ENCODE results near the gene CABLES1. TPM values are rescaled to one million over a fixed set of nuclear protein-coding genes. Genes with fewer than 3 reads are reported as not detected.
A peak's percentile ranks its signal among the peaks of the same experiment; 100 is the strongest.

CABLES1 gene
- total RNA-seq, 1 donor from 2014 or later = 50.9 TPM

- no peak for DNase-seq (ENCODE audit: extremely low spot score, unreplicated experiment)
- peaks cover 19% of the 10 kb centered on the region for H3K36me3 Mint-ChIP-seq (ENCODE audit: unreplicated experiment)
- H3K27ac Mint-ChIP-seq (ENCODE audit: unreplicated experiment) = peak overlapping the region; percentile 34
- peaks cover 72% of the 10 kb centered on the region for H3K4me1 Mint-ChIP-seq (ENCODE audit: unreplicated experiment)
- H3K4me3 Mint-ChIP-seq (ENCODE audit: unreplicated experiment) = no peak overlapping the region
- H3K27me3 Mint-ChIP-seq (ENCODE audit: unreplicated experiment) = no peaks in the 10 kb centered on the region
- no peak for TF ChIP-seq CTCF (IDR thresholded peaks at IDR 0.05)
- no peaks in the 10 kb centered on the region for H3K9me3 Mint-ChIP-seq (ENCODE audit: unreplicated experiment)
Measured at GRCh38 chr18:23232331-23232730, 97.0 kb downstream of the CABLES1 start.

DNA sequence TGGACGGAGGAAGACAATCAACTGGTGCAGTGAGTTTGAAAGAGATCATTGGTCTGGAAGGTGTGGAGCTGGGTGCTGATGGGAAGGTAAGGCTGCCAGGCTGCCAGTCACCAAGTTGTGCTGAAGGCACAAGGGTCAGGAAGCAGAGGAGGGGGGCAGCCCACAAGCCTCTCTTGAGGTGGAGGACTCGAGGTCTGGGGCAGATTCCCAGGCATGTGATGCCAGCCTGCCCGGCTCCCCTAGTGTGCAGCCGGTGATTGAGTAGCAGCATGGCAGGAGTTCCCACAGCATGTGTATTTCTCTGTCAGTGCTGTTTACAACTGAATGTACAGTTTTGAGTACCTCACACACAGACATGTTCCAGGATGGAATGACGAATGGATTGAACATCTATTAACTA is 99.3 kb downstream of the CABLES1 start:
- Mint-ChIP-seq H3K36me3 (ENCODE audit: unreplicated experiment) (peaks cover 21% of the 10 kb centered on the region), H3K4me3 (ENCODE audit: unreplicated experiment) (no peak overlapping the region), H3K9me3 (ENCODE audit: unreplicated experiment) (no peaks in the 10 kb centered on the region), H3K4me1 (ENCODE audit: unreplicated experiment) (peaks cover 72% of the 10 kb centered on the region), H3K27me3 (ENCODE audit: unreplicated experiment) (no peaks in the 10 kb centered on the region), H3K27ac (ENCODE audit: unreplicated experiment) (no peak overlapping the region)
- no peak for DNase-seq (ENCODE audit: extremely low spot score, unreplicated experiment)
- TF ChIP-seq CTCF (IDR thresholded peaks at IDR 0.05) = no peak

DNA sequence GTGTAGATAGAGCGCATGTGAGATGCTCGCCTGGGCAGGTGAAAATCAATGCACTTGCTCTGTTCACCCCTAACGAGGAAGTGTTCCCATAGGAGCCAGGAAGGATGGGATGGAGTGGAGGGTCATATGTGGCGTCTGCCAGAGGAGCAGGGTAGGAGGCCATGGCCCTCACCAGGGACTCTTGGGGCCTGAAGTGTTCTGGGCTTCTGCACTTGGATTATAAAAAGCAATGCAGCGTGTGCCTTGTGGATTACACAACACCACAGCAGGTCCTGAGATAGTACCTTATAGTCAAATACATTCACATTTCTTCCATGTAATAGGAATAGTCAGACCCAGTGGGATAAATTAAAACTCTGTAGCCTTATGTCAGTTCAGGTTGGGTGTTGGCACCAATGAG is 100.1 kb downstream of the CABLES1 start:
- H3K36me3 Mint-ChIP-seq (ENCODE audit: unreplicated experiment) = peaks cover 21% of the 10 kb centered on the region
- no peaks in the 10 kb centered on the region for H3K27me3 Mint-ChIP-seq (ENCODE audit: unreplicated experiment)
- no peaks in the 10 kb centered on the region for H3K9me3 Mint-ChIP-seq (ENCODE audit: unreplicated experiment)
- no peak overlapping the region for H3K27ac Mint-ChIP-seq (ENCODE audit: unreplicated experiment)
- peaks cover 73% of the 10 kb centered on the region for H3K4me1 Mint-ChIP-seq (ENCODE audit: unreplicated experiment)
- no peak for TF ChIP-seq CTCF (IDR thresholded peaks at IDR 0.05)
- H3K4me3 Mint-ChIP-seq (ENCODE audit: unreplicated experiment) = no peak overlapping the region
- no peak for DNase-seq (ENCODE audit: extremely low spot score, unreplicated experiment)

DNA sequence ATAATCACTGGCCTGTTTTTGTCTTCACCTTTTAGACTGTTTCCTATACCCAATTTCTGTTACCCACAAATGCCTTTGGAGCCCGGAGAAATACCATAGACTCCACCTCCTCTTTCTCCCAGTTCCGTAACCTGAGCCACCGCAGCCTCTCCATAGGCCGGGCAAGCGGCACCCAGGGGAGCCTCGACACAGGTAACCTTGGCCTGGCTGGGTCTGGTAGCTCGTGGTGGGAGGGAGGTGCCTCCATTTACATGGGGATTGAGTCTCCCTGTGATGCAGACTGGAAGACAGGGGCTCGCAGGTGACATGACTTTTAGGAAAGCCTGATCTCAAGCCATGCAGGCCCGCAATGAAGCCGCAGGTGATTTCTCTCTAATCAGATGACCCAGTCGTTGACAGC is 100.6 kb downstream of the CABLES1 start:
- Mint-ChIP-seq H3K9me3 (ENCODE audit: unreplicated experiment) (no peaks in the 10 kb centered on the region), H3K27me3 (ENCODE audit: unreplicated experiment) (no peaks in the 10 kb centered on the region), H3K27ac (ENCODE audit: unreplicated experiment) (no peak overlapping the region), H3K4me3 (ENCODE audit: unreplicated experiment) (no peak overlapping the region), H3K36me3 (ENCODE audit: unreplicated experiment) (peaks cover 21% of the 10 kb centered on the region), H3K4me1 (ENCODE audit: unreplicated experiment) (peaks cover 74% of the 10 kb centered on the region)
- TF ChIP-seq CTCF (IDR thresholded peaks at IDR 0.05) = no peak
- DNase-seq (ENCODE audit: extremely low spot score, unreplicated experiment) = no peak

- no peak overlapping the region for H3K4me3 Mint-ChIP-seq (ENCODE audit: unreplicated experiment)
- TF ChIP-seq CTCF (IDR thresholded peaks at IDR 0.05) = no peak
- H3K27ac Mint-ChIP-seq (ENCODE audit: unreplicated experiment) = peak overlapping the region; percentile 10
- peaks cover 23% of the 10 kb centered on the region for H3K36me3 Mint-ChIP-seq (ENCODE audit: unreplicated experiment)
- H3K9me3 Mint-ChIP-seq (ENCODE audit: unreplicated experiment) = no peaks in the 10 kb centered on the region
- no peak for DNase-seq (ENCODE audit: extremely low spot score, unreplicated experiment)
- peaks cover 66% of the 10 kb centered on the region for H3K4me1 Mint-ChIP-seq (ENCODE audit: unreplicated experiment)
- no peaks in the 10 kb centered on the region for H3K27me3 Mint-ChIP-seq (ENCODE audit: unreplicated experiment)
Measured at GRCh38 chr18:23236876-23237468, 101.7 kb downstream of the CABLES1 start.

Data from osteocyte (in vitro differentiated cells).